Dedifferentiated amniotic fluid mesenchymal stem cell (primary cell): ENCODE measurements around the gene LDLRAD2.

Source experiments
- DNase-seq: peaks from one replicate; pipeline ENCODE4 v3.0.0-alpha.2; 2016; ENCODE audit errors: extremely low spot score

Gene LDLRAD2

DNA sequence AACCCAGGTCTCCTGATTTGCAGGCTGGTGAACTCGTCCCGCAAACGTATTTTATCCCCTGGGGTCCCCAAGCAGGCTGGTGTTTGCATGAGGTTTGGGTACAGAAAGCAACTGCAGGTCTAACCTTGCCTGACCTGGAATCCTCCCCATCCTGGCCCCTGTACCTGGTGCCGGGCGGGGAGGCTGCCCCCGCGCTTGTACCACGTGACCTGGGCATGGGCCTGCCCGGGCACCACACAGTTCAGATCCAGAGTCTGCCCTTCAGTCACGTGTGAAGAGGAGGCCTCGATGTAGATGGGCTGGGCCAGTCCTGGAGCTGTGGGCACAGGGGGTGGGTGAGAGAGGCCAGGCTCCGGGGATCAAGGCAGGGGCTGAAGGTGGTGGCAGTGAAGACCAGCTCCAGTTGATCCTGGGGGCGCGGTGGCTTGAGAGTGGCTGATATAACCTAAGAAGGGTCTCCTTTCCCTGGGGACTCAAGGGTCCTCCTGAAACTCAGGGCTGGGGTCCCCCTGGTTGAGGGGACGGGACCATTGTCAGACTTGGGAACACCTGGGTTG lies 30.6 kb downstream of the LDLRAD2 start:
- no peak for DNase-seq

DNA sequence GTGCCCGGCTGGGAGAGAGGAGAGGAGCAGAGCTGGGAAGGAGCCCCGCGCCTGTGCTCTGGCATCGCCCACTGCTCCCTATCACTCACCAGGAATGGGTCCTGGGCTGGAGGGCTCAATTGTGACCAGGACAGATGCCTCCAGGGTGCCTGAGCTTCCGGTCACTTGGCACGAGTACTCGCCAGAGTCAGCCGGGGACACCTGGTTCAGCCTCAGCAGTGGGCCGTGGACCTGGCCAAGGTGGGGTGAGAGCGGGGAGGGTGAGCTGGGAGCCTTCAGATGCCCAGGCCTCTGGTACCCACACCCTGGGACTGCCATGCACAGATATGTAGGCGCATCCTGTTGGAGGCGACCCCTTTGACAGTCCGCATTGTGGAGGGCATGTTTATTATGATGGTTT lies 31.1 kb downstream of the LDLRAD2 start:
- DNase-seq, result no peak

DNA sequence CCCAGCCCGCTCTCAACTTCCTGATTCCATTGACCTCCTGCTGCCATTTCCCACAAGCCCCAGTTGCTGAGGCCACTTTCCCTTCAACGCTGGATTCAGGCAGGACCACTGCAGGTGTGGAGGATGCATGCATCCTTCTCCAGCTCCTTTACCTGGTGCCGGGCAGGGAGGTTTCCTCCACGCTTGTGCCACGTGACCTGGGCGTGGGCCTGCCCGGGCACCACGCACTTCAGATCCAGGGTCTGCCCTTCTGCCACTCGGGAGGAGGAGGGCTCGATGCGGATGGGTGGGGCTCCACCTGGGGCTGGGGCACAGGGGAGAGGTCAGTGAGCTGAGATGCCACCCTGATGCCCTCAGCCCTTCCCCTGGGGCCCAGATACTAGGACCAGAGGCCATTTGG lies 31.9 kb downstream of the LDLRAD2 start:
- DNase-seq, result no peak

DNA sequence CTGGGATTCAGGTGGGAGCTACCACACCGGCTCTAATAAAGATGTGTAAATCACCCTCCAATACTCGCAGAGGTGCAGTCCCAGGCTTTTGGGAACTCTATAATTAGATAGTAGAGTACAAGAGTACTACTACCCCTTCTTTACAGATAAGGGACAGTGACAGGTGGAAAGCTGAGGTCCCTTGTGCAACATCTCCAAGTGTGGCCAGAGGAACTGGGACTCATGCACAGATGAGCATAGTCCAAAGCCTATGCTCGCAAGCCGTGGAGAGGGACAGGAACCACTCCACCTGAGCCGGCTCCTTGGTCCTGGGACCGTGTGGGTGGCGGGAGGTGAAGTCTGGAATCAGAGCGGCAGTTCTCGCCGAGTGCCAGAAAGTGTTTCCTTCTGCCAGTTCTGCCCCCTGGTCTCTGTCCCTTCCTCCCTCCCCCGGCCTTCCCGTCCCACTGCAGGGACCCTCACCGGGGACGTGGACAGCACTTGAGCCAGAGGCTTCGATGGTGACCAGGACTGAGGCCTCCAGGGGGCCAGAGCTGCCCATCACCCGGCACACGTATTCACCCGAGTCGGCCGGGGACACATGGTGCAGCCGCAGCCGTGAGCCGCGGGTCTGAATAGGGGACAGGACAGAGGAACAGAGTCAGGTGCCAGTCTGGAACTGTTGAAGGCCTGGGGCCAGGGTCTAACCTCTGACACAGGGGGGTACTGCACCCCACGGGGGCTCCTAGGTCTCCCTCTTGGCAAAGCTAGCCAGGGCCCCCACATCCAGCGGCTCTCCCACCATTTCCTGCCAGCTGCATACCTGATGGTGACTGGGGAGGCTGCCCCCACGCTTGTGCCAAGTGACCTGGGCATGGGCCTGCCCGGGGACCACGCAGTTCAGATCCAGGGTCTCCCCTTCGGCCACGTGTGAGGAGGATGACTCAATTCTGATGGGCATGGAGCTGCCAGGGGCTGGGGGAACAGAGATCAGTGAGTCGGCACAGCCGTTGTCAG lies 33.9 kb downstream of the LDLRAD2 start:
- no peak for DNase-seq

DNA sequence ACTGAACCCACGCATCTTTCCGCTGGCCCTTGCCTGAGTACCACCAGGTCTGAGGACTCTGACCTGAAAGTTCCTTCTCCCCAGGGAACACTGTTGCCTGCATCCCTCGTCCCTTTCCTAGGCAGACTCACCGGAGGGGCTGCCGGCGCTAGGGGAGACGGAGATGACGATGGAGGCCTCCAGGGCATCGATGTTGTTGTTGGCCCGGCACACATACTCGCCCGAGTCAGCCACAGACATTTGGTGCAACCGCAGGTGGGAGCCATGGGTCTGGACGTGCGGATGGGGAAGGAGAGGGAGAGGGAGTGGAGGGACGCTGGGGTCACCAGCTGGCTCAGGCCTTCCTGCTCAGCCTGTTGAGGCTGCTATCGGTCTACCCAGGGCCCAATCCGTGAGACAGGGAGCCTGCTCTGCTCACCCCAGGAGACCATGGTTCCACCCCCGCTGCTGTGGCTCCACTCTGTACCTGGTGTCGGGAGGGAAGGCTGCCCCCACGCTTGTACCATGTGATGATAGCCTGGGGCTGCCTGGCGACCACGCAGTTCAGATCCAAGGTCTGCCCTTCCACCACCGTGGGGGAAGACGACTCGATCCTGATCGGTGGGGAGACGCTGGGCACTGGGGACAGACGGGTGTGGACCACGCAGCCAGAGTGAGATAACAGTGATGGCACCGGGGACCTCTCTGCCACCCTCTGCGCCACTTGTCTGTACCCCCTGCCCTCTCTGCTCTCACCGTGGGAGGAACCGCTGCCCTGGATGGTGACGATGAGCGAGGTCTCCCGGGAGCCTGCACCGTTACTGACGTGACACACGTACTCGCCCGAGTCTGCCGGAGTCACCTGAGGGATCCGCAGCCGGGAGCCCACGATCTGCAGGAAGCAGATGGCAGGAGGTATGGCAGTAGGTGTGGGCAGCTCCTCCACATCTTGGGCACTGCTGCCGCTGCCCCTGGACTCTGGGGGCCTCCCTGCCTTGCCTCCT lies 35.4 kb downstream of the LDLRAD2 start:
- no peak for DNase-seq

DNA sequence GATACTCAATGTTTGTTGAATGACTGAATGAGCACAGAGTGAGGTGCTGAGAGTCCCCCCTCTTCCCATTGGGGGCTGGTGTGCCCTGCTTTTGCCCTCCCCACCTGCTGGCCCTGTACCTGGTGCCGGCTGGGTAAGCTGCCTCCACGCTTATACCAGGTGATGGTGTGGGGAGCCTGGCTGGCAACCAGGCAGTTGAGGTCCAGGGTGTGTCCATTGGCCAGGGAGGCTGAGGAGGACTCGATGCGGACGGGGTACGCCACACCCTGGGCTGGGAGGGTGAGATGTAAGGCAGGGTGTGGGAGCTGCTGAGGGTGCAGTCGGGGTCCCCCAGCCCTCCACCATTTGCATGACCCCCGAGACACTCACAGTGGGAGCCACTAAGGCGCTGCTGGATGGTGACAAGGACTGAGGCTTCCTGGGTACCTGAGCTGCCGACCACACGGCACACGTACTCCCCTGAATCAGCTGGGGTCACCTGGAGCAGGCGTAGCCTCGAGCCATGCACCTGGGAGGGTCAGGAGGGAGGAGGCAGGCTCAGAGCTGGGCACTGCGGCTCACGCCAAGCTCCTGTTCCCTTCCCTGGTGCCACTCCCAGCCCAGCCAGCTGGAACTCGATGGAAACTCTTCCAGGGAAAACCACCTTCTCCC lies 36.6 kb downstream of the LDLRAD2 start:
- DNase-seq, result no peak

DNA sequence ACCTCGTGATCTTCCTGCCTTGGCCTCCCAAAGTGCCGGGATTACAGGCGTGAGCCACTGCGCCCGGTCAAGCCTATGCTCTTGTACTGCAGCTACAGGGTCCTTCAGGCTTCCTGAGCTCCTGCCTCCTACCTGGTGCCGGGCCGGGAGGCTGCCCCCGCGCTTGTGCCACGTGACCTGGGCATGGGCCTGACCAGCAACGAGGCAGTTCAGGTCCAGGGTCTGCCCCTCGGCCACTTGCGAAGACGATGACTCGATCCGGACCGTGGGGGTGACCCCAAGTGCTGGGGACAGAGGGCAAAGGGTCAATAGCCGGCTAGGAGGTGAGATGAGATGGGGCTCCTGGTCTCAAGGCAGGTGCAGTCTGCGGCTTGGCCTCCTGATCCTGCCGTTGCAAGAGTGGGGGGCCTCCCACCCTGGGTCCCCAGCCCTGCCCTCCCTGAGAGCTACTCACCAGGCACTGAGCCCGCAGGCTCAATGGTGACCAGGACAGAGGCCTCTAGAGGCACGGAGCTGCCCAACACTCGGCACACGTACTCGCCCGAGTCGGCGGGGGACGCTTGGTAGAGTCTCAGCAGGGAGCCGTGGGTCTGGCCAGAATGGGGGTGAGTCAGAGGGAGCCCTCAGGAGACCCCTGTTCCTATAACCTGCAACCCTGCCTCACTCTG lies 38.0 kb downstream of the LDLRAD2 start:
- DNase-seq, result no peak

DNA sequence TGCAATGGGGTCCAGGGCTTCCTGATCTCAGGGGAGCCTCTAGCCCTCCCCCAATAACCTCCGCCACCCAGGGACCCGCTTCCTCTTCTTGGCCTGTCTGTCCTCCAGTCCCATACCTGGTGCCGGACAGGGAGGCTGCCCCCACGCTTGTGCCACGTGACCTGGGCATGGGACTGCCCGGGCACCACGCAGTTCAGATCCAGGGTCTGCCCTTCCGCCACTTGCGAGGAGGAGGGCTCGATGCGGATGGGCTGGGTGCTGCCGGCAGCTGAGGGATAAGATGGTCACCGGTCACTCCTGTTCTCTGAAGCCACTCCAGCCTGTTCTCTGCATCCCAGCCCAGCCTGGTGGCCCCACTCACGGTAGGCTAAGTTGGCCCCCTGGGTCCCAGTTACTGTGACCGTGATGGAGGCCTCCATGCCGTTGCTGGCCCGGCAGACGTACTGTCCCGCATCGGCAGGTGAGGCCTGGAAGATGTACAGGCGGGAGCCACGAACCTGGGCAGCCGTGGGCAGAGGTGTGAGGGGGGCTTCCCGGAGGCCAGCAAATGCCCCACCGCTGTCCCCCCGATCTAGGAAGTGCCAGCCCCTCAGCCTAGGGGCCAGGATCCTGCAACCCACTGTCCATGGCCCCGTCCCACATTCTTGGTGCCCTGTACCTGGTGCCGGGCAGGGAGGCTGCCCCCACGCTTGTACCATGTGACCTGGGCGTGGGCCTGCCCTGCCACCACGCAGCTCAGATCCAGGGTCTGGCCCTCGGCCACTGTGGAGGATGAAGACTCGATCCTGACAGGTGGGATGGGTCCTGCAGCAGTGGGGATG lies 39.6 kb downstream of the LDLRAD2 start:
- no peak for DNase-seq

DNA sequence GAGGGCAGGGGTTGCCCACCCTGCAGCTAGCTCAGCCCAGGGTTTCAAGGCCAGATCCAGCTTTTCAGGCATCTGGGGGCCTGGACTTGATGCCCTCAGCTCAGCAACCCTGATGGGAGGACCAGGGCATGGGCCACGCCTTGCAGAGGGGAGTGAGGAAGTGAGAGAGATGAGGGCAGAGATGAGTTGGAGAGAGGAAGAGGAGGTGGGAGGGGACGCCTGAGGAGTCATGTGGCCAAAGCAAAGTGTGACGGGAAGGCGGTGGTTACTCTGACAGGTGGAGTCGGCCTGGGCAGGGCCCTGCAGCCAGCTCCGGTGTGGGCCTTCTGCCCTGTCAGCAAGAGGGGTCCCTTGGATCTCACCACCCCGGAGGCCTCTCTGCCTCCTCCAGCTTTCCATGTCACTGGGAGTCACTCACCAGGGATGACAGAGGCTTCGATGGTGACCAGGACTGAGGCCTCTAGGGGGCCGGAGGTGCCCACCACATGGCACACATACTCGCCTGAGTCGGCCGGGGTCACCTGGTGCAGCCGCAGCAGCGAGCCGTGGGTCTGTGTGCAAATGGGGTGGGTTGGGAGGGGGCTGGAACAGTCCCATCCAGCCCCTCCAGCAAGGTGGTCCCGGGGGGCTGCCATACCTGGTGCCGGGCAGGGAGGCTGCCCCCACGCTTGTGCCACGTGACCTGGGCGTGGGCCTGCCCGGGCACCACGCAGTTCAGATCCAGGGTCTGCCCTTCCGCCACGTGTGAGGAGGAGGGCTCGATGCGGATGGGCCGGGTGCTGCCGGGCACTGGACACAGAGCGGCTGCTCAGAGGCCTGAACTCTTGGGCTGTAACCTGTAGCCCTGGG lies 40.4 kb downstream of the LDLRAD2 start:
- DNase-seq, result no peak

DNA sequence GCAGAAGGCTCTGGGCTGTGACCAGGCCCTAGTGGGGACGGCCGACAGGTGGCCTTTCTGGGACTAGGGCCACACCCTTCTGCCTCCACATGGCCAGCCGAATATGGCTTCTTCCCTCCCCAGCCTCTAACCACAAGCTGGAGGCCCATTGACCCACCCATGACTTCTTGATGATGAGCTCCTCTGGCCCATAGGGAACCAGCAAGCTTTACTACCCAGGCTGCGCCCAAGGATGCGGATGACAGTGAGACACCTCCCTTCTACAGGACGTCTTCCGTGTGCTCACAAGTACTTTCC lies 41.0 kb downstream of the LDLRAD2 start:
- DNase-seq, result no peak

DNA sequence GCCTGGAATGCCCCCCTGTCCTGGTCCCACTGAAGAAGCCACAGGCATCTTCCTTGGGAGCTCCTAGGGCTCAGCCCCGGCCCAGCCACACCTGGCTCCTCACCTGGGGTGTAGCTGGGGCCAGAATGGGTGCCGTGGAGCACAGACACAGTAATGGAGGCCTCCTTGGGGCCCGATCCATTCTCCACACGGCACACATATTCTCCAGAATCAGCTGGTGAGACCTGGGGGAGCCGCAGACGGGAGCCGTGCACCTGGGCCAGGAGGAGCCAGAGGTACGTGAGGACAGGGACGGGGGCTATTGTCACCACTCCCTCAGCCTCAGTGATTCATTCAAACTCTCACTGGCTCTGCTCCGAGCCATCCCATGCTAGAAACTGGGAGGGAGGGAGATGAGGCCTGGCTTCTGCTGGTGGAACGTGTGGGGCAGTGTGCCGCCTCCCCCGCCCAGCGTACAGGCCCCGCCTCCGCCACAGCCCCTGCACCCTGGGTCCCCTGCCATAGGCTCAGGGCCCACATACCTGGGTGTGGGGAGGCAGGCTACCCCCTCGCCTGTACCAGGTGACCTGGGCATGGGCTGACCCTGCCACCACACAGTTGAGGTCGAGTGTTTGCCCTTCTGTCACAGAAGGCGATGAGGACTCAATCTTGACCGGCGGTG lies 42.2 kb downstream of the LDLRAD2 start:
- no peak for DNase-seq

DNA sequence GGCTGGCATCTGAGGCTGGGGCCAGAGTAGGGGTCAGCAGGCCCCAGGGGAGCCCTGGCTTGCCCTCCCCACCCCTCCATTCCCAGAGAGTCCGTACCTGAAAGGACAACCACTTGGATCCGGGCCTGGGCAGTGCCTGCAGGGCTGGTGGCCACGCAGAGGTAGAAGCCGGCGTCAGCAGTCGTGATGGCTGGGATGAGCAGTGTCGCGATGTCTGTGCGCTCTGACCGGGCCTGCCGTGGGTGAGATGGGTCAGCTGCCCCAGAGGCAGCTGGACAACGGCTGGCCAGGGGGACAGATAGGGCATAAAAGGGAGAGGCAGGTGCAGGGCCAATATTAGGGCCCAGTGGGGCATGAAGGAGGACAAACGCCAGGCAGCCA lies 42.7 kb downstream of the LDLRAD2 start:
- no peak for DNase-seq

DNA sequence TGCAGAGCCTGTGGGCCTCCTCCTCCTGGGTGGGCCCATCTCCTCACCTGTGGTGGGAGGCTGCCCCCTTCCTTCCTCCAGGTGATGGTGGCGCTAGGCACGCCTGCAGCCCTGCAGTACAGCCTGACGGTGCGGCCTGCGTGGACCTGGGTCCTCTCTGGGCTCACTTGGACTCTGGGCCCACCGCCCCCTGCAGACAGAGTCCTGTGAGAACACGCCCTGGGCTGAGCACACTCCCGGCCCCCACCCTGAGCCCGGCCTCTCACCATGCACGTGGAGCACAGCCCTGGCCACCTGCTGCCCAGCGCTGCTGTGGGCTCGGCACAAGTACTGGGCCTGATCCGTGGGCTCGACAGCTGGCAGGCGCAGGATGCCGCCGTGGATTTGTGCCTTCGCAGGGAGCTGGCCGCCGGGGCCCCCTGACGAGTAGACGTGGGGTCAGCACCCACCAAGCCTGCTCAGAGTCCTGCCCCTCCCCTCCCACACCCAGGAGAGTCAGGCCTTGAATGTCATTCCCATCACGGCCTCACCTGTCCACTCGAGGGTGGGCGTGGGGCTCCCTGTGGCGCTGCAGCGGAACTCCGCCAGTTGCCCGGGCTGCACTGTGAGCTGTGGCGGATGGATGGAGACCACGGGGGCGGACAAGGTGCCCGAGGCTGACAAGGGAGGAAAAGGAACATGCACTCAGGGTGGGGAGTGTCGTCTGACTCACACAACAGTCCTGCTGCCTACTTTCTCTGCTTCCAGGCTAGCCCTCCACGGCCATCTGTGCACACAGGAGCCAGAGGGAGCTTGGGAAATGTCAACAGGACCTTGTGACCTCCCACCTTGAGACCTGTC lies 43.4 kb downstream of the LDLRAD2 start:
- no peak for DNase-seq

DNA sequence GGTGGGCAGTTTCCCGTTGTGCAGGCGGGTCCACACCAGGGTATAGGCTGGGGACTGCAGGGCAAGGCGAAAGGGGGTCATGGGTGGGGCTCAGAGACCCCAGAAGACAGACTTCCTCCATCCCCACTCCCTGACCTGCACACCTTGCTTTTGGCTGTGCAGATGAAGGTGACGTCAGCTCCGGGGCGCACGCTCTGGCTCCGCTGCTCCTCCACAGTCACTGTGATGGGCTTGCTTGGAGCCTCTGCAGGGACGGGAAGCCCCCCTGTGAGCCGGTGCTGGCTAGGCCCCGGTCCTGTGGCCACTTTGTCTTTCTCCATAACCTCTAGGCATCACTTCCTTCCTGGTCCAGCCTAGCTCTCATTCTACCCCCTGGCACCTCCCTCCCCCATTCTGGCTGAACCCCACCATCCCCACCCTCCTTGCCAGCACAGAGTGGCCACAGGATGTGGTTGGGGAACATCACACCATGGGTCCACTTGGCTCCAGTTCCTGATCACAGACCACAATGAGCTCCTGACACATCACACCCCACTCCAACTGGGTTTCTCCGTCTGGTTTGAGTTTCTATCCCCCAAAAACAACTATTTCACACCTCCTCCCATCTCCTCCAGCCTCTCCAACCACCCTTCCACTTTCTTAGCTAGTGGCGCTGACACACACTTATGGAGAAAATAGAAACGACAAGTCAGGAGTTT lies 45.2 kb downstream of the LDLRAD2 start:
- DNase-seq, result no peak

DNA sequence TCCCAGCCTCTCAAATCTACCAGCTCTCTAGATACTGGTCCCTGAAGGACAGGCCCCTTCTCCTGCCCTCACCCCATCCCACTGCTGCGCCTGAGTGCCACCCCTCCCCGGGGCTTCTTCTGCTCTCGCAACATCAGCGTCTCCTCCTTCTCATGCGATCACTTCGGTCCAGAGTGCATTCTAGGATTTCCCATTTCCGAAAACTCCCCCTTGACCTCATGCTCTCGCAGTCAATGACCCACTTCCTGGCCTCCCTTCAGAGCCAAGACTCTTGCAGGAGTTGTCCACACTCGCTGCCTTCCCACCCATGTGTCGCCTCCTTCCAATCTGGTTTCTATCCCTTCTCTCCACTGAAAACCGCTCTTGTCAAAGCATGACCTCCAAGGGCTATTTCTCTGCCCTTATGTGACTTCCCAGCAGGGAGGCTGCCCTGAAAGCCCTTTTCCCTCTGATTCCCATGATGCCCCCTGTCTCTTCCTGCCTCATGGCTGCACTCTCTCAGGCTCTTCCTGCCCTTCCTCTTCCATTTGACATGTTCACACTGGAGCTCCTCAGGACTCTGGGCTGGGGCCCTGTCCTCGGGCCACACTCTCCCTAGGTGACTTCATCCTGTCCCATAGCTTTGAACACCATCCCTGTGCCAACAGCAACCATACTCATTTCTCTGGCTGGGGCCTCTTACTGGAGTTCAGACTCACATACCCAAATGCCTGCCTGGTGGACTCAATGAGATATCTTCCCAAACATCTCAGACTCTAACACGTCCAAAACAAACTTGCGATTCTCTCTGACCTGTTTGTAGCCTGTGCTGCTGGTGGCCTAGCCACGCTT lies 46.0 kb downstream of the LDLRAD2 start:
- no peak for DNase-seq

DNA sequence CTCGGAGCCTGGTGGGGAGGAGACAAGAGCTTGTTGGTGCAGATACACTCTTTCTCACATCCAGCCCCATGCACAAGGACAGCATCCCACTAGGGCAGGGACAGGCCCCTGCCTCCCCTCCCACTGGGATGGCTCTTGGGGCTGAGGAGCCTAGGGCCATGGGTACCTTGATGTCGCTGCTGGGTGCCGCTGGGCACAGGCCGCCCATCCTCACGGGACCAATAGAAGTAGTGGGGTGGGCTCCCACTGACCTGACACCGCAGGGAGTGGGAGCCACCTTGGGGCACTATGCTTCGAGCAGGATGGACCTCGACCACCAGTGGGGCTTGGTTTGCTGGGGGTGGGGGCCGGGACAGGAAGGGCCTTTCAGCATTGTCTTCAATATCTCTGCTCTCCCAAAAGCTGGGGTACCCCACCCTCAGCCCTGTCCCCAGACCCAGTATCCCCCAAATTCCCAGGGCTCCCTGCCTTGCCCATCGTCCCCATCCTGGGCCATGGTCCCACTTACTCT lies 47.7 kb downstream of the LDLRAD2 start:
- no peak for DNase-seq
